HG03575 (cell line): ENCODE data around the gene TSPAN16.

Source experiments
- ATAC-seq: cut with Tn5 transposase; IDR thresholded peaks from one replicate; pipeline ENCODE4 v1.9.1; 2021; ENCODE audit not compliant: unreplicated experiment, insufficient number of reproducible peaks, low FRiP score; ENCODE audit errors: extremely low read depth

Gene TSPAN16

DNA sequence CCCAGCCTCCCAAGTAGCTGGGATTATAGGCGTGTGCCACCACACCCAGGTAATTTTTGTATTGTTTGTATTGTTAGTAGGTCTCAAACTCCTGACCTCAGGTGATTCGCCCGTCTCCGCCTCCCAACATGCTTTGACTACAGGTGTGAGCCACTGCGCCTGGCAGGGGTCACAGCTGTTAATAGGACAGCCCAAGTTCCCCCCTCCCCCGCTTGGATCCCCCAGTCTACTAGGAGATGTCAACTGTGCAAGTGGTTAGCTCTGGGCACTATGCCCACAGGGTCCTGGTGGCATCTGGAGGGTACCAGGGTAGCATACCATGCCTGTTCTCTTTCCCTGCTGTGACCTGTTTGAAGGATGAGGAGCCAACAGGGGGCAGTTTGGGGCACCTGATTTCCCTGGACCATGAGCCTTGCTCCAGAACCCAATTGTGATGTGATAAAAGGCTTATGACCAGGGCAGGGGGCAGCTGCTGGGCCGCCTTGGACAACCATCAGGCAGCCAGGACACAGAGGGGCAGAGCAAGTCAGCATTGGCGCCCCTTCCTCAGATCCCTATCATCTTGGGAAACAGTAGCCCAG lies at the start of gene TSPAN16:
Gene TSPAN16, plus strand, starts transcription at position 496 of the 581 bp plus-strand sequence. CDS start 138 bp downstream, outside the sequence.
- no peak for ATAC-seq

- no peak for ATAC-seq
Measured at GRCh38 chr19:11246941-11247340, 49.0 kb upstream of the TSPAN16 start.

- ATAC-seq, result no peak
Measured at GRCh38 chr19:11247391-11247790, 48.6 kb upstream of the TSPAN16 start.

DNA sequence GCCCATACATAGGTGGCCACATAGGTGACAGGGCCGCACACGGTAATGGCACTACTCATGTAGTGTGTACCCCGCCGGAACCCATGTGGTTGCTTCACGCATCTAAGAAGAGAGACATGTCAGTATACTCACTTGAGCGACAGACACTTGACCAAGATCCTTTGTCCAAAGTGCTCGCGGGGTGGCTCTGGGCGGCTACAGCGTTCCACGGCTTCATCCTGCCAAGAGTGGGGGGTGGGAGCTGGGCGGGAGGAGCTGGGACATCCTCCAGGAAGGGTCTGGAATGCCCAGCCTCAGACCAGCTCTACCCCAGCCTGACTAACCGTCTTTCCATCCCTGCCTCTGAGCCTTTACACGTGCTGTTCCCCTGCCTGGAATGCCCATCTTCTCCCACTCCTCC lies 48.0 kb upstream of the TSPAN16 start:
- ATAC-seq, result no peak

GRCh38 chr19:11248852-11249251 lies 47.1 kb upstream of the TSPAN16 start:
- no peak for ATAC-seq

DNA sequence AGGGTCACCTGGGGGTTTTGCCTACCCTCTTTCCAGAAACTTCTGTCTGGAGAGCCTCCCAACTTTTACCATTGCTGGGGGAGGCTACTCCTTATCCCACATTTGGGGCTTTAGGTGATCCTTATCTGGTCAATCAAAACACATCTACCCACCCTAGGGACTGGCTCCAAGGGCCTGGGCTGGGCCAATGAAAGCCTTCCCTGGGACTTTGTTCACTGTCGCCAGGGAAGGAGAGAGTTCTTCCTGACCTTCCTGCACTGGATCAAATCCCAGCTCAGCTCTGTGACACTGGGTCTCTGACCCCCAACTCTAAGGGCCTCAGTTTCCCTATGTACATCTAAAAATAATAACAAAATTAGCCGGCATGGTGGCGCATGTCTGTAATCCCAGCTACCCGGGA lies 44.7 kb upstream of the TSPAN16 start:
- no peak for ATAC-seq

GRCh38 chr19:11251650-11252314 lies 44.2 kb upstream of the TSPAN16 start:
- ATAC-seq, result no peak

DNA sequence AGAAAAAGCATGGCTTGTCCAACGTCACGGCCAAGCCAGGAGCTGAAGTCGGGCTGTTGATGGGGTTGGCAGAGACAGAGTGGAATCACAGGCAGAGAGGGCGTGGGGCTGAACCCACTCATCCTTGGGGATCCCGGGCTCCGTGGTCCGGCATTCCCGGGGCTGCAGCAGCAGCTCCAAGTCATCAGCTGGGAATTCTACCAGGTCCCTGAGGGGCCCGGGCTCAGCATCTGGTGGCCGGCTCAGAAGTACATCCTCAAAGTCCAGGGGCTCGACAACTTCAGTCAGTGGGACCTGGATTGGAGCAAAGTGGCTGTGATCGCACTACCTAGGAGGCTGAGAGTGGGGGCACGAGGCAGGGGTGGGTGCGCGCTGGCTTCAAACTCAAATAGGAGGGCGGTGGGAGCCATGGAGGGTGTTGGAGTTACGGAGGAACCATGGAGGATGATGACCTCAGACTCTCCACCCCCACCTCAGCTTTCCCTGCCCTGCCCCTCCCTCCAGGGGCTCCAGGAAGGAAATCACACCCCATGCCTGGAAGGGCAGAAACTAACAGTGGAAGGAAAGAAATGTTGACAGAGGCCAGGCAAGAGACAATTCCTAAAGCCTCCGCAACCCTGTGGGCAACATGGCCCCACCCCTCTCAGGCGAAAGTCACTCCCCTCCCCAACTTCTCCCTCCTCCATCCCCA lies 43.1 kb upstream of the TSPAN16 start:
- no peak for ATAC-seq

DNA sequence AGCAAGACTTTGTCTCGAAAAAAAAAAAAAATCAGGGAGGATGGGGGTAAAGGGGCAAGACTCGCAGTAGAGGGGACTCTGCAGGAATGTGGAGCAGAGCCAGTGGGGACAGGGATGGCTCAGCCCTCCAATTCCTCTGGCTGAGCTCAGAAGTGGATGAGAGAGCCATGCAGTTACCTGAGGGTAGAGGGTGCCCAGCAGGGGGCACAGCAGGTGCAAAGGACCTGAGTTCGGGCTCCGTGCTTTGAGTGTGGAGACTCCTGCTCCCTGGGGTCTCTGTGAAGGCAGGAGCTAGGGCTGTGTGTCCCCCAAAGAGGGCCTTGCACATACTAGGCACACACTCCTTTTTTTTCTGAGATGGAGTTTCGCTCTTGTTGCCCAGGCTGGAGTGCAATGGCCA lies 41.3 kb upstream of the TSPAN16 start:
- ATAC-seq, result no peak

DNA sequence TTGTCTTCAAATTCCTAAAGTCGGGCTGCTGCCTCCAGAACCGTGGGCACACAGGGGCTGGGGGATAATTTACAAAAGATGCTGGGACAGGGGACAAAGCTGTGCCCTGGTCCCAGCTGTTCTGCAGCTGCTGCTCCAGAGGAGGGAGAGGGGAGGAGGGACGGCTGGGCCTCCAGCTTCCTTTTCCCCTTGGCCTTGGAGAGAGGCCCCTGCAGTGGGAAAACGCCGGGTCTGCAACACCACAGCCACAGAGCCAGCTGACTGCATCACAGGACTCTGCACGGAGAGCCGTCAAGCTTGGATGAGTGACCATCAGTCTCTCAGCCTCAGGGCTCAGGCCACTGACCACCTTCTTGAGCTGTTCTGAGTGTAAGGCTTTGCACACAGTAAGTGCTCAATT lies 39.8 kb upstream of the TSPAN16 start:
- ATAC-seq, result no peak

DNA sequence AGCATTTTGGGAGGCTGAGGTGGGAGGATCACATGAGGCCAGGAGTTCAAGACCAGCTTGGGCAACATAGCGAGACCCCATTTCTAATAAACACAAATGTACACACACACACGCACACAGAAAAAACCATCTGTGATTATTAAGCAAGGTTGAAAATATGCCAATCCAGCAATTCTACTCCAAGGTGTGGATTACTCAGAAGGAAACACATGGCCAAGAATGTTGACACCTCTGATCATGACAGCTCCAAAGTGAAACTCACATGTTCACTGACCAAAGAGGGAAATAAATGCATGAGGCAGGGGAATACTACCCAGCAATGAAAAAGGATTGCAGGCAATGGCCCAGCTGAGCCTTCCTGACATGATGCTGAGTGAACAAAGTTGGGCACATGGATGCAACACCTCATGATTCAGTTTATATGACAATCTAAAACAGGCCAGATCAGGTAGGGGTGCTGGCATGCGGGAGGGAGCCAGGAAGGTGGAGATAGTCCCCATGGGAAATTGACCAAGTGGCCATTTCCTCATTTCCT lies 38.0 kb upstream of the TSPAN16 start:
- no peak for ATAC-seq

- ATAC-seq, result no peak
Measured at GRCh38 chr19:11260996-11261395, 35.0 kb upstream of the TSPAN16 start.

DNA sequence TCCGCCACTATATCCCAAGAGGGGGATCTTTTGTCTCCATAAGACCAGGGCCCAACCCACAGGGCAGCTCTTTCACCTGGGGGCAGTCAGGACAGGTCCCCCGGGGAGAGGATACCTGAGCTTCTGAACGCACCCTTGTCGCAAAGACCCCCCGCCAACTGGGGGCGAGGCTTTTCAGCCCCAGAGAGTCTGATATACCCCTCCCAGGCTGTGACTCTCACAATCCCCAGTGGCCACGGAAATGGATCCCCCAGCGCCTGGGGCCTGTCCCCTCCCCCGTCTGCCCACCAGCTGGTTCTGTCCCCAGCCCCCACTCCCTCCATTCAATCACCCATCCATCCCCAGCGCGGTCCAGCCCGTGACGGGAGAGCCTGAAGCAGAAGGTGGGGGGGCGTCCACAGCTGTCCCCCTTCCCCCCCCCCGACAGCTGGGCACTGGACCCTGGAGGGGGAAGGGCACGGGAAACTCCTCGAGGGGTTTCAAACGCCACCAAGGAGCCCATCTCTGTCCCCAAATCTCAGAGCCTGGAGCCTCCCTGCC lies 34.5 kb upstream of the TSPAN16 start:
- no peak for ATAC-seq

DNA sequence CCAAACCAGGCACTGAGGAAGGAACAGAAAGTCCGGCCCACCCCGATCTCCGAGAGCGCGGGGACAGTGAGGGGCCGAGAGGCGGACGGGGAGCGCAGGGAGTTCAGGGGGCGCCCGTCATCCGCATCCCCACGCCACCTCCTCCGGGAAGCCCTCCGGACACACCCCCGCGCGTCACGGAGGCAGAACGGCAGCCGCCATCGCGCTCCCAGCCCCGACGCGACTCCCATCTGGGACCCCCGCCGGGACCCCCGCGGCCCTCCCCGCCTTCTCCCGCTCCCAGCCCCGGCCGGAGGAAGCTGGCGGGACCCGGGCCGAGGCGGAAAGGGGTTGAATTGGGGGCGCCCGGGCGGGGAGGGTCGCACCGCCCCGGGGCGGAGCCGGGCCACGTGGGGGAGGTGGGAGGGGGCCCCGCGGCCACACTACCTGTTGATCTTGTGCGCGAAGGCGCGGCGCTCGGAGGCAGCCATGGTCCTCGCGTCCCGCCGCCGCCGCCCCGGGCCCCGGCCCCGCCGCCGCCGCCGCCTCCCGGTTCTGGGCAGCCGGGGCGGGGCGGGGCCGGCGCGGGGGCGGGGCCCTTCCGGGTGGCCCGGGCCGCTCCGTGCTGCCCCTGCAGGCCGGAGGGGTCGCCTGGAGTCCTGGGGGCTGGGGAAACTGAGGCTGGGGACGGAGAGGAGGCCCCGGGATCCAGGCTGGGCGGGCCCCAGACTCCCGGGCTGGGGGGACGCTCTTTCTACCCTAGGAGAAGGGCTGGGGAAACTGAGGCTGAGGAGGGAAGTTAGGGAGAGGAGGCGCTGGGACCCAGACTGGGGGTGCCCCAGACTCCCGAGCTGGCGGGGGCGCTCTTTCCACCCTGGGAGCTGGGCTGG lies 33.8 kb upstream of the TSPAN16 start, which contains the start of gene DOCK6:
Gene DOCK6, minus strand, starts transcription at position 554 of the 869 bp plus-strand sequence. Its CDS starts 84 bp downstream, at position 470.
- no peak for ATAC-seq

- no peak for ATAC-seq
Measured at GRCh38 chr19:11263726-11264125, 32.2 kb upstream of the TSPAN16 start.

DNA sequence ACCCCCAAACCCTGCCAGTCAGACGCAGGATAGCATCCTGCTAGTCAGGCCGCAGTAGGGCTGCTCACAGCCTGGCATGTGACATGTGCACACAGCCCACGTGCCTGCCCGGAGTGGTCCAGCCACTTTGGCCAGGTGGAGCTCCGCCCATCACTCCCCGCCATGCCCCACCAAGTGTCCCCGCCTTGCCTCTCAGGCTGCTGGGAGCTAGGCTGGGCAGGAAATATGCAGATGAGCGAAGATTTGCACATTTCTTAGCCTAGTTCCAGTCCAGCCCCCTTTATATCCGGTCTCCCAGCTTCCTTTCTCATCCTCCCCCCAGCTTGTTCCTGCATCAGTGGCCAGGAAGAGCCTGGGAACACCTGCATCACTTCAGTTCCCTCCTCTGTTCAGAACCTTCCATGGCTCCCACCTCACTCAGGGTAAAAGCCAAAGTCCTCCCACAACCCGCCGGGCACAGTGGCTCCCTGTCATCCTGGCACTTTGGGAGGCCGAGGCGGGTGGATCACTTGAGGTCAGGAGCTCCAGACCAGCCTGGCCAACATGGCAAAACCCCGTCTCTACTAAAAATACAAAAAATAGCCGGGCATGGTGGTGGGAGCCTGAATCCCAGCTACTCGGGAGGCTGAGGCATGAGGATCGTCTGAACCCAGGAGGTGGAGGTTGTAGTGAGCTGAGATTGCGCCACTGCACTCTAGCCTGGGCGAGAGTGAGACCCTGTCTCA lies 31.3 kb upstream of the TSPAN16 start:
- ATAC-seq, result no peak

DNA sequence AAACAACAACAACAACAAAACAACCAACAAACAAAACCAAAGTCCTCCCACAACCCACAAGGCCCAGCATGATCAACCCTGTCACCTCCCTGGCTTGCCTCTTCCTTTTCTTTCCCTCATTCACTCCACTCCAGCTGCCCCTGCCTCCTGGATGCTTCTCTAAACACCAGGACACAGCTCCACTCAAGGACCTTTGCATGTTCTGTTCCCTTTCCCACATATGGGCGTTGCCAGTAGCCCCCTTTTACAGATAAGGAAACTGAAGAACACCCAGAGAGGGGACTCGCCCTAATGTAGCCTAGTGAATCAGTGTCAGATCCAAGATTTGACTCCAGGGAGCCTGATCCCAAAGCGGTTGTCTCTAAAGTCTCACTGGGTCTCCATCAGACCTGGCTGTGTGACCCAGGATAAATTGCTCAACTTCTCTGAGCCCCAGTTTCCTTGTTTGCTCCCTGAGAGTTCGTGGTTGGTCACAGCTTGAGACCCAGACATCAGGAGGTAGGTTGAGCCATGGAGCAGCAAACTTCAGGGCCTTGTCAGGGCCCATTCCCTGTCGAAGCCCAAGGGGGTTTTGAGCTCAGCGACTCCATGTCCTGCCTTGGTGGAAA lies 30.7 kb upstream of the TSPAN16 start:
- ATAC-seq, result no peak

DNA sequence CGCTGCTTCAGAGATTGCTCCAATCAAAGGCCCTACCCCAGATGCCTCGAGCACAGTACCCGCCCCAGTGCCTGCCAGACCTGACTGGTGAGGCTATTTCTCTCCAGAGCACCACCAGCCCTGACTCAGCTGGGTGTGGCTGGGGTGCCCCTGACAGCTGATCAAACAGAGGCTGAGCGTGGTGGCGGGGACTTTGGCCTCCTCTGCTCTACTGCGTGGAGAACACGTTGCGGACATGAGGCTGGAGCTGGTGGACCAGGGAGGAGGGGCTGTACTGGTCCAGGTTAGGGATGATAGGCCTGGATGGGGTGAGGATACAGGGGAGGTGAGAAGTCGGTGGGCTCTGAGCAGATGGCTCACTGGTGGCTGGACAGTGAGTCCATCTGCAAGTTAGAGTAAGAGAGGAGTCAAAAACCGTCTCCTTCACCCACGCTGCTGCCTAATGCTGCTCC lies 30.1 kb upstream of the TSPAN16 start:
- ATAC-seq, result no peak
